Measurements from ENCODE around the gene MAP3K2. TPM values are rescaled to one million over a fixed set of nuclear protein-coding genes. Genes with fewer than 3 reads are reported as not detected.

The MAP3K2 gene
- total RNA-seq, 4 donors from 2014 or later = 51.0 to 66.1 (median 64.7) TPM

GRCh38 chr2:127428815-127429109 lies 41.0 kb upstream of the MAP3K2 start:
- no peak for TF ChIP-seq CTCF (IDR thresholded peaks at IDR 0.05; ENCODE audit: low read depth)

- TF ChIP-seq CTCF (IDR thresholded peaks at IDR 0.05; ENCODE audit: low read depth) = no peak
These were observed 40.5 kb upstream of the MAP3K2 start for GRCh38 chr2:127428057-127428814.

DNA sequence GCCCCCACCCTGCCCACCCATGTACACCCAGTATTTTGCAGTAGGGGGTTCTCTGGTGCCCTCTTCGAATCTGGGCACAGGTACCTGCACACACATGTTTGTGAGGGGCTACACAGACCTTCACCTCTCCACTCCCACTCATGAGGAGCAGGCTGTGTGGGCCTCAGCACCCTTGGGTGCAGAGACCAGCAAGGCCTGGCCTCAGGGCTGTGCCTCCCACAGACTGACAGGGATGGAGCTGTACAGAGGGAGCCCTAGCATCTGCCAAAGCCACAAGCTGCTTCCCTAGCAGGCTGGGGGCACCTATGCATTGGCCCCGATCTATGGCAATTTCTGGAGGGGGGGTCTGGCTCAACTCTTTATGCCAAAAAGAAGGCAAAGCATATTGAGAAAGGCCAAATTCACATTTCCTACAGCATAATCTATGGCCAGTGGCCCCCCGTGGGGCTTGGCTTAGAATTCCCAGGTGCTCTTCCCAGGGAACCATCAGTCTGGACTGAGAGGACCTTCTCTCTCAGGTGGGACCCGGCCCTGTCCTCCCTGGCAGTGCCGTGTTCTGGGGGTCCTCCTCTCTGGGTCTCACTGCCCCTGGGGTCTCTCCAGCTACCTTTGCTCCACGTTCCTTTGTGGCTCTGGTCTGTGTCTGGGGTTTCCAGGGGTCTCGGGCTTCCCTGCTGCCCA lies 39.7 kb upstream of the MAP3K2 start:
- no peak for TF ChIP-seq CTCF (IDR thresholded peaks at IDR 0.05; ENCODE audit: low read depth)

- TF ChIP-seq CTCF (IDR thresholded peaks at IDR 0.05; ENCODE audit: low read depth) = no peak
These were observed 39.0 kb upstream of the MAP3K2 start for GRCh38 chr2:127426501-127427354.

DNA sequence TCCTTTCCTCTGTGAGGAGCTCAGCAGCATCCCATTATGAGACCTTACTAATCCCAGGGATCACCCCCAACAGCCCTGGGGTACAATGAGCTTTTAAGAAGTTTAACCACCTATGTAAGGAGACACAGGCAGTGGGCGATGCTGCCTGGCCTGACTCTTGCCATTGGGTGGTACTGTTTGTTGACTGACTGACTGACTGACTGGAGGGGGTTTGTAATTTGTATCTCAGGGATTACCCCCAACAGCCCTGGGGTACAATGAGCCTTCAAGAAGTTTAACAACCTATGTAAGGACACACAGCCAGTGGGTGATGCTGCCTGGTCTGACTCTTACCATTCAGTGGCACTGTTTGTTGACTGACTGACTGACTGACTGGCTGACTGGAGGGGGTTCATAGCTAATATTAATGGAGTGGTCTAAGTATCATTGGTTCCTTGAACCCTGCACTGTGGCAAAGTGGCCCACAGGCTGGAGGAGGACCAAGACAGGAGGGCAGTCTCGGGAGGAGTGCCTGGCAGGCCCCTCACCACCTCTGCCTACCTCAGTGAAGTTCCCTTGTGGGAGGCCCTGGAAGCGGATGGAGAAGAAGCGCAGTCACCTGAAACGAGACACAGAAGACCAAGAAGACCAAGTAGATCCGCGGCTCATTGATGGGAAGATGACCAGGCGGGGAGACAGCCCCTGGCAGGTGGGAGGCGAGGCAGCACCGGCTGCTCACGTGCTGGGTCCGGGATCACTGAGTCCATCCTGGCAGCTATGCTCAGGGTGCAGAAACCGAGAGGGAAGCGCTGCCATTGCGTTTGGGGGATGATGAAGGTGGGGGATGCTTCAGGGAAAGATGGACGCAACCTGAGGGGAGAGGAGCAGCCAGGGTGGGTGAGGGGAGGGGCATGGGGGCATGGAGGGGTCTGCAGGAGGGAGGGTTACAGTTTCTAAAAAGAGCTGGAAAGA lies 38.0 kb upstream of the MAP3K2 start:
- no peak for TF ChIP-seq CTCF (IDR thresholded peaks at IDR 0.05; ENCODE audit: low read depth)

DNA sequence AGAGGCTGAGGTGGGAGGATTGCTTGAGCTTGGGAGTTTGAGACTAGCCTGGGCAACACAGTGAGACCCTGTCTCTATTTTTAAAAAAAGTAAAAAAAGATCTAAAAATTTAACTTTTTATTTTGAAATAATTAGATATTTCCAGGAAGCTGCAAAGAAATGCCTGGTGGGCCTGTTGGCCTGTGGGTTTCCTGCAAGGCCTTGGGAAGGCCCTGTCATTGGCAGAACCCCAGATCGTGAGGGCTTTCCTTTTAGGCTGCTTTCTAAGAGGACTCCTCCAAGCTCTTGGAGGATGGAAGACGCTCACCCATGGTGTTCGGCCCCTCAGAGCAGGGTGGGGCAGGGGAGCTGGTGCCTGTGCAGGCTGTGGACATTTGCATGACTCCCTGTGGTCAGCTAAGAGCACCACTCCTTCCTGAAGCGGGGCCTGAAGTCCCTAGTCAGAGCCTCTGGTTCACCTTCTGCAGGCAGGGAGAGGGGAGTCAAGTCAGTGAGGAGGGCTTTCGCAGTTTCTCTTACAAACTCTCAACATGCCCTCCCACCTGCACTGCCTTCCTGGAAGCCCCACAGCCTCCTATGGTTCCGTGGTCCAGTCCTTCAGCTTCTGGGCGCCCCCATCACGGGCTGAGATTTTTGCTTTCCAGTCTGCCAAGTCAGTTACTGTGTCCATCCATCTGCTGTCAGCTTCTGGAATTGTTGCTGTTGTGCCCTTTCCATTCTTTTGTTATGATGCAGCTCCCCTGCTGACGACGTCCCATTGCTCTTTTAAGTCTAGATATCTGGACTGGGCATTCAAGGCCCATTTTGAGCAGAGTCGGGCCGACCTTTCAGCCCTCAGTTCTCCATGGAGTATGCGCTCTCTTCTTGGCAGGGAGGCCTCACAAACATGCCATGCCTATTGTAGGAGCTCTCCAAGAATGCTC lies 37.1 kb upstream of the MAP3K2 start:
- TF ChIP-seq CTCF (IDR thresholded peaks at IDR 0.05; ENCODE audit: low read depth) = no peak

All from subcutaneous adipose tissue (tissue), 4 donors.